GM21737 (cell line): ENCODE data around the gene PEPD.

Experiments used
- ATAC-seq: cut with Tn5 transposase; IDR thresholded peaks from one replicate; pipeline ENCODE4 v1.9.1; 2021; ENCODE audit warnings: mild to moderate bottlenecking, moderate library complexity; ENCODE audit not compliant: unreplicated experiment

PEPD gene

GRCh38 chr19:33370783-33371182 is 150.8 kb downstream of the PEPD start:
- ATAC-seq: no peak

GRCh38 chr19:33368074-33368864 is 153.3 kb downstream of the PEPD start:
- ATAC-seq: no peak

DNA sequence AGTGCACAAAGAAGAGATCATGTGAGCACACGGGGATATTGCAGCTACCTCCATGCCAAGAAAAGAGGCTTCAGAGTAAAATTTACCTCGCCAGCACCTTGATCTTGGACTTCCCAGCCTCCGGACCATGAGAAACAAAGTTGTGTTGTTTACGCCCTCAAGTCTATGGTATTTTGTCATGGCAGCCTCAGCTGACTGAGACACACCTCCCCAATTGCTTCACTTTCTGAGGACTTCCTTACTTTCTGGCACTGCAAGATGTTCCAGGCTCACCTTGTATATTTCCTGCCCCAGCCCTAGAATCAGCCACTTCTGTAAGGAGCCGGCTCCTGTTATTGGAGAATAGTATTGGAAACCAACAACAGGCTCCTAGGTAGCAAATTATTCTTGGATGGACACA is 154.7 kb downstream of the PEPD start:
- ATAC-seq: no peak

- no peak for ATAC-seq
These were observed 155.5 kb downstream of the PEPD start for GRCh38 chr19:33366127-33366526.

GRCh38 chr19:33365691-33366090 is 155.9 kb downstream of the PEPD start:
- ATAC-seq: no peak

DNA sequence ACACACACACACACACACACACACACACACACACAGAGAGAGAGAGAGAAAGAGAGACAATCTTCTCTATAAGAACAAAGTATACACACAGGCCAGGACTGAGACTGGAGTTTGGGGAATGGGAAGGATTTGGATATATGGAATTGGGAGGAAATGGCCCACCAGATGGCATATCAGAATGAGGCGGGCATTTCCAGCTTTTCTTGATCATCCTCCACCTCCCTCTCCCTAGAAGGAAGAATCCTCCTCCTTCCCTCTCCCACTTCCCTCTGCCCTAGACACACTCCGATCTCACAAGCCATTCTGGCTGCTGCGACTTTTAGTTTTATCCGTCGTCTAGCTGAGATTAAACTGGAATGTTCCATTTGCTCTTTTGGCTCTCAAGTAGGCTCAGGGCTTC is 158.1 kb downstream of the PEPD start:
- ATAC-seq: no peak

DNA sequence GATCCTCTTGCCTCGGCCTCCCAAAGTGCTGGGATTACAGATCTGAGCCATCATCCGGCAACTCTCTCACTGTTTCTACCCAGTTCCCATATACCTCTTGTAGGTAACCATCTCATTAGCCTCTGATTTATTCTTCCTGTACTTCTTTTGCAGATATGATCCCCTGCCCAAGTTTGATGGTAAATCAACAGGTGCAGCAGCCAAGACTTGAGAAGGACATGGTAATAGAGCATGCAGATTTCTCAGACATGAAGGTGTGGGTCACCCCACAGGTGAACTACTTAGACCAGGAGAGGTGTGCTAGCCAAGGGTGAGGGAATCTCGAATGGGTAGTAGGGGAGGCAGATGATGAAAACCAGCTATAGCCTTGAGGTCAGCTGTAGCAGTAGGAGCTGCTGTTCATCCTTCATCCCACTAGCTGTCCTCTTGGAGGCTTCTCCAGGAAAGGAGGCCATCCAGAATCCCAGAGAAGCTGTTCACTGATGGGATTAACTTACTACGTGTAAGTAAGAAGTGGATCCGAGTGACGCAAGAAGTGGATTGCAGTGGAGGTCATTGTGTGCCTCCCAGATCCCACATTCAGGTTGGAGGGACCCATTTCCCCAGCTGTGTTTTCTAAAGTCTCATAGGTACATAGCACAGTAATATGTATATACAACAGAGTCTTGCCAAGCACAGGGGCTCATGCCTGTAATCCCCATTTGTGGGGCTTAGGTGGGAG is 158.9 kb downstream of the PEPD start:
- ATAC-seq: no peak

DNA sequence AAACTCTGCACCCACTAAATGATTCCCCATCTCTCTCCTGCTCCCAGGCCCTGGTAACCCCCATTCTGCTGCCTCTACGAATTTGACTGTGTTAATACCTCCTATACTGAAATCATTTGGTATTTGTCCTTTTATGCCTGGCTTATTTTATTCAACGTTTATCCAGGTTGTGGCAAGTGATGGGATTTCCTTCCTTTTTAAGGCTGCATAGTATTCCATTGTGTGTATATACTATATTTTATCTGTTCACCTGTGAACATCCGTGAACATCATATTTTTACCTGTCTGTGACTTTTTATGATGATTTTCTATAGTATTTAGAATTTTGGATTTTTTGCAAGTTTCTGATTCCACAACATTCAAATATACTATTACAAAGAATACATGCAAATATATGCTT is 162.0 kb downstream of the PEPD start:
- ATAC-seq: no peak

DNA sequence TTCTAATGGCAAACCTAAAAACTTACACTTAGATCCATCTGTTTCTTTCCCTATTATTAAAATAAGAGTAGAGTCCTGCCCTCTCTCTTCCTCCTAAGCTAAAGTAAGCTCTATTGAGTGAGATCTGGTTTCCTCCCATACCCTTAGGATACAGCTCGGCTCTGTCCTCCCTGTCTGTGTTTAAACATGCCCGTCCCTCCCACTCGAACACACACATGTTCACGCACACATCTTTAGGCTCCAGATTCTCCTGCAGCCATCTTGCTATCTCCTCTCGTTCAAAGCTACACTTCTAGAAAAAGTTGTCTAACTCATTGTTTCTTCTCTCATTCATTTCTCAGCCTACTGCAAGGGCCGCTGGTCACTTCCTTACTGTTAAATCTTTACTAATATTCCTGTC is 163.2 kb downstream of the PEPD start:
- no peak for ATAC-seq

DNA sequence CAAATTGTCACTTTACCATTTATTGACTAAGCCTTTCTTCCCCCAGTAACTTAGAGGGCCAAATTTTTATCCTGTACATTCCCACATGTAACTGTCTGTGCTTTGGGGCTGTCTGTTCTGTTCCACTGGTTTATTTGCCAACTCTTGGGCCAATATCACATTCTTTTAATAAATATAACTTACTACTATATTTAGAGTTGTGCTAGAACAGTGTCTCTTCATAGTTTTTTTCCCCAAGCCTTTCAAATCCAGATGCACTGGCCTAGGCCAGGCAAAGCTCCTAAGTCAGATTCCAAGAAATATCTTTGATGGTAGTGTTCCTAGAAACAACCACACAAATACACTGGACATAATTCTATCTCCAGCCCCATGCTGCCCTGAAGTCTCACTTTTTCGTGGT is 164.0 kb downstream of the PEPD start:
- no peak for ATAC-seq

DNA sequence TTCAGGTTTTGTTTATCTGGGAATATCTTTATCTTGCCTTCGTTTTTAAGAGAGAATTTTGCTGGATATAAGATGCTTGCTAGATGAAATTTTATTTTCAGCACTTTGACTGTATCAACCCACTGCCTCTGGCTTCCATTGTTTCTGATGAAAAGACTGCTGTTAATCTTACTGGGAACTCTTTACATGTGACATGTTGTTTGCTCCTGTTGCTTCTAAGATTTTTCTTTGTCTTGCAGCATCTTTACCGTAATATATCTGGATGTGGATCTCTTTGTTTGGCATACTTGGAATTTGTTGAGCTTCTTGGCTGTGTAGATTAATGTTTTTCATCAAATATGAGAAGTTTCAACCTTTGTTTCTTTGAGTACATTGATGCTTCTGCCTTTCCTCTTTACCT is 166.1 kb downstream of the PEPD start:
- ATAC-seq: no peak

DNA sequence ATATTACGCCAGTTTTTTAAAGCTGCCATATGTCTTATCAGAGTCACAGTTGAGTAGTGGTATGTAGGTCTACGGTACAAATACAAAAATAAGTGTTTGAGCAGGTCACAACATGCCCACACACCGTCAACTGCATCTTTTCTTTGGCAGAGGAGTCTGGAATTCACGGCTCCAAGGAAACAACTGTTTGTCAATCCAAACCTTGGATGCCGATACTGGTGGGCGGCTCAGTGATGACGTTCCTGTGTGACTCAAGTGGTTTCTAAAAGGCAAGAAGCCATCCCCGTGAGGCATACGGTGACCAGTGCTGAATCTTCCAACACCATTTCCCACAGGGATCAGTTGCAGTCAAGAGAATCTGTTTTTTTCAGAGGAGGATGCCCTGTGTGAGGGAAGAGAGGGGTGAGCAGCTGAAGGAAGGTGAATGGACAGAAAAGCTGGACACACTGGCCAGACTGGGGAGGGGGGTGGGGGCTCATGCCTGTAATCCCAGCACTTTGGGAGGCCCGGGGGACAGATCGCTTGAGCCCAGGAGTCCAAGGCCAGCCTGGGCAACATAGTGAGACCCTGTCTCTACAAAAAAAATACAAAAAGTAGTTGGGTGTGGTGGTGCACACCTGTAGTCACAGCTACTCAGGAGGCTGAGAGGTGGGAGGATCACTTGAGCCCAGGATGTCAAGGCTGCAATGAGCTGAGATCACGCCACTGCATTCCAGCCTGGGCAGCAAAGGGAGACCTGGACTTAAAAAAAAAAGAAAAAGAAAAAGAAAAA is 170.9 kb downstream of the PEPD start:
- no peak for ATAC-seq

- ATAC-seq: no peak
These were observed 172.0 kb downstream of the PEPD start for GRCh38 chr19:33349319-33350289.

GRCh38 chr19:33348301-33349010 is 173.1 kb downstream of the PEPD start:
- no peak for ATAC-seq

DNA sequence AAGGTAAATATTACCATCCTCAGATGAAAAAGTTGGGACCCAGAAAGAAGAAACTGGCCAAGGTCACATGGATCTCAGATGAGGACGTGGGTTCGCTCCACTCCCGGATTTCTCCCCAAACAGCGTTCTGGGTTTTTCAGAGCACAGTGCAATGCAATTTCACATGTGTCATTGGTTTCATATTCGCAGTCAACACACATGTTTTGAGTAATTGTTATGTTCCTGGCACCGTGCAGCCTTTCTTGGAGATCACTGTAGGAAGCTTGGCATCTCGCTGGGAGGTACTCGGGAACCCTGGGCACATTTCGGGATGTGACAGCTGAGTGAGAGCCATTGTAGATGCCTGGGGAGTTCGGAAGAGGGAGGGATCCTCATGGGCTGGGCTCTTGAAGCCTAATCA is 174.3 kb downstream of the PEPD start:
- ATAC-seq: no peak

DNA sequence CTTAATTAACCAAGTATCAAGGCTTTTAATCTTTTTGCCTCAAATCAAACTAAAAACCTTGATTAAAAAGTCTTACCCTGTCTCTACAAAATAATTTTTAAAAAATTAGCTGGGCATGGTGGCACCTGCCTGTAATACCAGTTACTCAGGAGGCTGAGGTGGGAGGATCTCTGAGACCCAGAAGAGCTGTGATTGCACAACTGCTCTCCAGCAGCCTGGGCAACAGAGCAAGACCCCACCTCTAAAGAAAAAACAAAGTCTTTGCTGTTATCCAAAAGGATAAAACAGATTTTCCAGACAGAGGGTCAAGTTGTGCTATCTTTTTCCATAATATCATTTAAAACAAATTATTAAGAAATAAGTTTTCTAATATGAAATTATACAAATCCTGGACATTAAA is 174.9 kb downstream of the PEPD start:
- no peak for ATAC-seq

- ATAC-seq: no peak
These were observed 176.4 kb downstream of the PEPD start for GRCh38 chr19:33345163-33345562.

DNA sequence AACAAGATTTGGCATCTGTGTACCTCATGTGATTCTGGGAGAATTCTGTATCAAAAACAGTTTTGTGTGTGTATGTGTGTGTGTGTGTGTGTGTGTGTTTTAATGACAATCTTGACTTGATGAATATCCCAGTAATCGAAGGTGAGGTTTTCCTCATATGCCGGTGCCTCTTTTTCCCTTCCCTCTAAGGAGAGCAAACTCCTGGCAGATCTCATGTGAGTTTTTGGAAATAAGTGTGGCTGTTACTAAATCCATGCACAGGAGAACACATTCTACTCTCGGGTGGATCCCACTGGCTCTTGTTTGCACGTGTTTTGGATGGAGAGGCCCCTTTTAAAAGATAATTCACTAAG is 177.0 kb downstream of the PEPD start:
- ATAC-seq: no peak

DNA sequence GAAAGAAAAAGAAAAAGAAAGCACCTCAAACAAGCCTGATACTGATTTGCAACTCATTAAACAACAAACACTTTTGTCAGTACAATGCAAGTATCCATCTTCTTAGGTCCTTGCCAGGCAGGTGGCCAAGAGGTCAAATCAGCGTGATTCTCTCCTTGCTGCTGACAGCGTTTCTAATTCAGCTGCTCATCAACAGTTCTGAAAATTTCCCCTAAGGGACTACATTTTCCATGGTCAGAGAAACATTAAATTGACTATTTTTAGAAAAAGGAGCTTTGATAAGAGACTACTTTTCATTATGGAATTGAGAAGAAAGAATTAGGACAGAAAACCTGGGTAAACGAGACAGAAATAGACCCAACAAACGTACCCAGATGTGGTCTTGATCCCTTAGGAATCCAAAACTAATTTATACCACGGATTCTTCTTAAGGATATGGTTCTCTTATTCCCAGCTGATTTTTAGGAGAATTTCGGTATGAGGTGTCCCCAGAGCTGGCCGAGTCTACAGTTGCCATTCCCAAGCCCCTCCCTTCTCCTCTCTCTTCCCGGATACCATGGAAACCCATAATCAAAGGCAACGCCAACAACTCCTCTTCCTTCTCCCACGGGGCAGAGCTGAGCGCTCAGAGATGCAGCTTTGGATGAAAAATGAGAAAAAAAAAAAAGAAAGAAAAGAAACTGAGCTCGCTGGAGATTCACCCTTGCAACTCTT is 177.6 kb downstream of the PEPD start:
- no peak for ATAC-seq
